Fibroblast of pulmonary artery (primary cell): Measurements from ENCODE around the gene ANTKMT.

ENCODE experiments used
- DNase-seq: peaks from one replicate; pipeline ENCODE4 v3.0.0-alpha.2; 2010; ENCODE audit warnings: low read depth
- H3K4me3 ChIP-seq: replicated peaks from 2 replicates; pipeline ENCODE4 v1.5.1; 2011; ENCODE audit warnings: low read depth, mild to moderate bottlenecking, control low read depth, low read length, moderate library complexity
- TF ChIP-seq, protein P1 (sequence below): IDR thresholded peaks from 2 replicates; pipeline ENCODE4 v1.5.1; 2011; ENCODE audit warnings: mild to moderate bottlenecking, control low read depth, low read length, inconsistent platforms; ENCODE audit errors: missing control alignments

Gene ANTKMT

GRCh38 chr16:769184-769784 lies 48.3 kb downstream of the ANTKMT start:
- TF ChIP-seq, protein P1, sequence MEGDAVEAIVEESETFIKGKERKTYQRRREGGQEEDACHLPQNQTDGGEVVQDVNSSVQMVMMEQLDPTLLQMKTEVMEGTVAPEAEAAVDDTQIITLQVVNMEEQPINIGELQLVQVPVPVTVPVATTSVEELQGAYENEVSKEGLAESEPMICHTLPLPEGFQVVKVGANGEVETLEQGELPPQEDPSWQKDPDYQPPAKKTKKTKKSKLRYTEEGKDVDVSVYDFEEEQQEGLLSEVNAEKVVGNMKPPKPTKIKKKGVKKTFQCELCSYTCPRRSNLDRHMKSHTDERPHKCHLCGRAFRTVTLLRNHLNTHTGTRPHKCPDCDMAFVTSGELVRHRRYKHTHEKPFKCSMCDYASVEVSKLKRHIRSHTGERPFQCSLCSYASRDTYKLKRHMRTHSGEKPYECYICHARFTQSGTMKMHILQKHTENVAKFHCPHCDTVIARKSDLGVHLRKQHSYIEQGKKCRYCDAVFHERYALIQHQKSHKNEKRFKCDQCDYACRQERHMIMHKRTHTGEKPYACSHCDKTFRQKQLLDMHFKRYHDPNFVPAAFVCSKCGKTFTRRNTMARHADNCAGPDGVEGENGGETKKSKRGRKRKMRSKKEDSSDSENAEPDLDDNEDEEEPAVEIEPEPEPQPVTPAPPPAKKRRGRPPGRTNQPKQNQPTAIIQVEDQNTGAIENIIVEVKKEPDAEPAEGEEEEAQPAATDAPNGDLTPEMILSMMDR, result no peak
- no peak overlapping the region for H3K4me3 ChIP-seq
- DNase-seq, result no peak

DNA sequence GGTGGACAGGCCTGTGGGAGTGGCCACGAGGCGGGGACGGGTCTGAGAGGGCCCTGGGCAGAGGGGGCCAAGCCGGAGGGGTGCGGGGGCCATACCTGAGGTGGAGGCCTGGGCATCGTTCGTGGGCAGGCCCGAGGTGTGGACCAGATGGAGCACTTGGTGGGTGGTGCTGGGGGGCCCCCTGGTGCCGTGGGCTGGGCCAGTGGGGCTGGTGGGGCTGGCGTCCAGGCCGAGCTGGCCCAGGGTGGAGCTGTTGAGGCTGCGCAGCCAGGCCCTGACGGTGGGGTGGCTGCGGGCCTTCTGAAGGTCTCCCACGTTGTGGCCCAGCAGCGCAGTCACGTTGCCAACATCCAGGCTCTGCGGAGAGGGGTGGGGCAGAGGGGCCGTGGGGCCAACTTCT lies 49.0 kb downstream of the ANTKMT start:
- H3K4me3 ChIP-seq, result no peak overlapping the region
- TF ChIP-seq, protein P1, result no peak
- no peak for DNase-seq

- no peak for DNase-seq
- TF ChIP-seq, protein P1, result no peak
- no peak overlapping the region for H3K4me3 ChIP-seq
Observed at GRCh38 chr16:770411-770810, 49.5 kb downstream of the ANTKMT start.
